Stimulated activated naive CD4-positive, alpha-beta T cell (primary cell): ENCODE measurements around the gene ACAP1.
"Not testable (repeated sequence)": the region's sequence is repeated elsewhere in the genome, so short reads cannot be mapped to it uniquely, and the experiment has no call there.

Experiments
- DNase-seq, 6 experiments: peaks; one replicate each; lab custom pipeline; 2025; lab: John Stamatoyannopoulos, UW

The ACAP1 gene

DNA sequence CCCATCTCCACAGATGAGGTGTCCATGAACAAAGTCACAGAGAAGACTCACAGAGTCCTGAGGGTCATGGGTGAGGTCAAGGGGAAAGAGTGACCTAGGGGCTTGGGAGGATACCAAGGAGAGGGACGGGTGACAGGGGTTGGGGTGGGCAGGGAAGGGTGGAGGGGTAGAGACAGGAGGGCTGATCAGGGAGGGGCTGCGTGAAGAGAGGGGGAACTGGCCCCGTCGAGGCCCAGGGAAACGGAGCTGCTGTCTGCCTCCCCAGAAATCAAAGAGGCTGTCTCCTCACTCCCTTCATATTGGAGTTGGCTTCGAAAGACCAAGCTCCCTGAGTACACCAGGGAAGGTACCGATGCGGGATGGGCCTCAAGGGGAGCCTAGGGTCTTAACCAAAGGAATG lies 19.2 kb downstream of the ACAP1 start:
- DNase-seq: no peak

DNA sequence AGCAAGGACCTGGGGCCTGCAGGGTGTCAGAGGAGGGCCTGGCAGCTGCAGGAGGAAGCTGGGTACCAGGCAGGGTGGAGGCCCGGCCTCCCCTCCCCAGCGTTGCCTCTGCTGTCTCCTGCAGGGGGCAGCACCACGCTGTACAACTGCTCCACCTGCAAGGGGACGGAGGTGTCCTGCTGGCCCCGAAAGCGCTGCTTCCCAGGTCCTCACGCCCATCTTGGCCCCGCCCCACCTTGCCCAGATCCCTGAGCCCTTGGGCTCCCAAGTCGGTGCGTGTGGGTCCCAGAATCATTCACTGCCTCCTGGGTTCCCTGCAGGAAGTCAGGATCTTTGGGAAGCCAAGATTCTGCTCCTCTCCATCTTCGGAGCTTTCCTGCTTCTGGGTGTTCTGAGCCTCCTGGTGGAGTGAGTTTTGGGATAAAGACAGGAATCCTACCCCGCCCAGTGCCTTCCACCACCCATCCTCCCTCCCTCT lies 19.8 kb downstream of the ACAP1 start:
- peak; percentile 67 to 85 (median 76) for DNase-seq

DNA sequence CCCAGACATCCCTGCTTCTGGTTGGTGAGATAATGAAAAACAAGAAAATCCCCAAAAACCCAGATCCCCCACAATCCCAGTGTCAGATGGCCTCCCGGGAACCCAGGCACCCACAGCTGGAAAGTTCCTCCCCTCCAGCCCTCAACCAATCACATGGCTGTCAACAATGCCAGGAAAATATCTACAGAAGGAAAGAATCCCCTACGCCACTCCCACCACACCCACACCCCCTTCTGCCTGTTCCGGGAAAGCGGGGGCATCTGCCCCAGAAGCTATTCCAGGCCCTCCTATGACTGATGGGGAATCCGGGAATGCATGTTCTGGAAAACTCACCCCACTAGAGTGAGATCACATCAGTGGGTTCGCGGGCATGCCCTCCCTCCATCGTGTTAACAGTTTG lies 20.4 kb downstream of the ACAP1 start:
- DNase-seq: no peak

GRCh38 chr17:7357381-7357780 lies 21.1 kb downstream of the ACAP1 start:
- DNase-seq: no peak

- no peak for DNase-seq
Observed at GRCh38 chr17:7361906-7362305, 25.6 kb downstream of the ACAP1 start.

- DNase-seq: no peak
Observed at GRCh38 chr17:7363311-7363710, 27.0 kb downstream of the ACAP1 start.

DNA sequence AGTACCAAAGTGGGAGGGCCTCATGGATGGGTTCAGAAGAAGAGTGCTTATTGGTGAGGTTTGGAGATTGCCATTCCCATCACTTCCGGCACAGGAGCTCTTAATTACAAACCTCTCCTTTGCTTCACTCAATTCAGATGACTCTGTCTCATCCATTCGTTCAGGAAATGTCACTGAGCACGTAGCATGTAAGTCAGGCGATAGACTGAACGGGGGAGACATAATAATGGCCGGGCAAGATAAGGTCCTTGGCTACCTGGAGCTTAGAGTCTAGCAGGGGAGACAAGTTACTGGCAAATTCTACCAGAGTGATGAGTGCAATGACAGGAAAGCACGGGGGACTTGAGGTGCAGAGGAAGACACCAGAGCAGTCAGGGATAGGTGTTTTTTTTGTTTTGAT lies 29.6 kb downstream of the ACAP1 start:
- not testable (repeated sequence) for DNase-seq

DNA sequence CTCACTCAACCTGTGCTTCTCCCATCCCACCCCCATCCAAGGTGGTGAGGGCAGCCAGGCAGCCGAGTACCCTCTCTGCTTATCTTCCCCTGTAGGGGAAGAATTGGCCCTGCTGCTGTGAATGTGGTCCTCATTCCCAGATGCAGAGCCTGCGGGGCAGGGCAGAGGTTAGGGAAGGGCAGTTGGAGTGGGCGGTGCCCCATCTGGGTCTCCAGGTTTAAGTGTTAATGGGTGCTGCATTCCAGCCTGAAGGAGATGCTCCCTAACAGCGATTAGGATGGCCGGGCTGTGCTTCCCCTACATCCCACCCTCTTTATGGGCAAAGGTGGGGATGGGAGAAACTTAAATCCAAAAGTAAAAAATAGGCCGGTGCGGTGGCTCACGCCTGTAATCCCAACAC lies 30.8 kb downstream of the ACAP1 start:
- no peak for DNase-seq

GRCh38 chr17:7367918-7368598 lies 31.7 kb downstream of the ACAP1 start:
- no peak for DNase-seq

- DNase-seq: not testable (repeated sequence)
Observed at GRCh38 chr17:7368599-7368994, 32.3 kb downstream of the ACAP1 start.

DNA sequence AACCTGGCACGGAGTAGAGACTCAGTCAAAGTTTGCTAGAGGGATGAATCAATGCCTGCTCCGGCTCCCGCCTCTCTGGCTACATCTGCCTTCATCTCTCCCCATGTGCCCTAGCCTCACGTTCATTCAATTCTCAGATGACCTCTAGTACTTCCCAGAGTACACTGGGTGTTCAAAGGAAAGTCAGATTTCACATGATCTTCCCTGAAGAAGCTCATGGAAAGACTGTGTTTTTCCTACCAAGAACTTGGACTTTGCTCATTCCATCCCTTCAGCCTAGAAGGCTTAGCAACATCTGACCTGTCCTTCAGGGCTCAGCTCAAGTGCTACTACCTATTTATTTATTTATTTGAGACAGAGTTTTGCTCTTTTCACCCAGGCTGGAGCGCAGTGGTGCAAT lies 33.5 kb downstream of the ACAP1 start:
- no peak for DNase-seq

DNA sequence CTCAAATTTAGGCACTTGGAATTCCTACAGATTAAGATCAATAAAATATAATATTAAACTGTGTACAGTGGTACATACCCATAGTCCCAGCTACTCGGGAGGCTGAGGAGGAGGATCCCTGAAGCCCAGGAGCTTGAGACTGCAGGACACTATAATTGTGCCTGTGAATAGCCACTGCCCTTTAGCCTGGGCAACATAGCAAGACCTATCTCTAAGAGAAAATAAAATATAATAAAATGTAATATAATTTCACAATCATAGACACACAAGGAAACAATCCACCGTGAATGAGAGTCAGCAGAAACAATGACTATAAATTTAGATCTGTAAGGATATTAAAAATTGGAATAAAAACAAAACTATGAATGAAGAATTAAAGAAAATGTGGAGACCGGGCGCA lies 34.5 kb downstream of the ACAP1 start:
- DNase-seq: no peak

GRCh38 chr17:7374353-7374752 lies 38.0 kb downstream of the ACAP1 start:
- DNase-seq: no peak

DNA sequence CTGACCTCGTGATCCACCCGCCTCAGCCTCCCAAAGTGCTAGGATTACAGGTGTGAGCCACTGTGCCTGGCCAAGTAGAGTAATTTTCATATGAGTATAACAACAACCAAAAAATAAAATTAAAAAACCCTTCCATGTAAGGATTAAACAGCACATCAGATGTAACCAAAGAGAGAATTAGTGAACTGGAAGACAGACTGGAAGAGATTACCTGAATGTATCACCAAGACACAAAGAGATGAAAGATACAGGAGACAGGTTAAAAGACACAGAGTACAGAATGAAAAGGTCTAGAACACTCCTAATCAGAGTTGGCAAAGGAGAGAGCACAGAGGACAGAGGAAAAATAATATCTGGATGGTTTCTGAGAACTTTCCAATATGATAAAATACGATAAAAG lies 42.8 kb downstream of the ACAP1 start:
- no peak for DNase-seq

DNA sequence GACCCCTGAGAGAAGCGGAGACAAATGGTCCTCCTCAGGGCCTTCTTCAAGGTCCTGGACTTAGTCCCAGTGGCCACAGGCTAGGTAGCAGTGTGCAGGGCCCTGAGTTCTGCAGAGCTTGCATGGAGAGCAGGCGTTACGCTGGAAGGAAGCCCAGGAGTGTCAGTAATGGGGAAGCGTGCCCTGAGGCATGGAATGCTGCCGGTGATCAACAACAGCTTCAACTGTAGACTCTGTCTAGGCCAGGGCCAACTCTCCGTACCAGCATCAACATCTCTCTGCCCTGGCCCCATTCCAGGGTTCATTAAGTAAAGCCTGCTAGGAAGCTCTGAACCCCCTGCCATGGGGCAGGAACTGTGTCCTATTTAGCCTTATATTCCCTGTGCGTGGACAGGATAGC lies 44.0 kb downstream of the ACAP1 start:
- DNase-seq: no peak

GRCh38 chr17:7380855-7381683 lies 44.7 kb downstream of the ACAP1 start, which contains the start of gene TNK1:
Gene TNK1 (plus strand): TSS chr17:7381089. CDS start chr17:7382927, 1,838 bp downstream.
- peak in 2 of 6 experiments; percentile 12 to 16 for DNase-seq

GRCh38 chr17:7382901-7383300 lies 46.6 kb downstream of the ACAP1 start:
- no peak for DNase-seq

- no peak for DNase-seq
Observed at GRCh38 chr17:7383371-7383741, 47.0 kb downstream of the ACAP1 start.

- DNase-seq: peak; percentile 70 to 95 (median 84)
Observed at GRCh38 chr17:7383742-7384488, 47.6 kb downstream of the ACAP1 start.

- DNase-seq: no peak
Observed at GRCh38 chr17:7384489-7385081, 48.3 kb downstream of the ACAP1 start.

GRCh38 chr17:7388856-7389255 lies 52.5 kb downstream of the ACAP1 start:
- no peak for DNase-seq
